Neural cell (in vitro differentiated cells): ENCODE results near the gene CCL28. TPM values are rescaled to one million over a fixed set of nuclear protein-coding genes. Genes with fewer than 3 reads are reported as not detected.

Experiments
- H2AFZ ChIP-seq: fragments of 200-600, 300-800 bp; sonication (generic), shearing (Covaris generic); 2 replicates; pipeline ENCODE4 v1.6.0; 2014; ENCODE audit warnings: low read depth, mild to moderate bottlenecking, antibody characterized with exemption, low read length, moderate library complexity
- H3F3A ChIP-seq: fragments of 200-600 bp; shearing (Covaris generic); 2 replicates; pipeline ENCODE4 v1.6.1; 2016; ENCODE audit warnings: mild to moderate bottlenecking, moderate library complexity, mixed read lengths, antibody characterized with exemption, low read length; ENCODE audit not compliant: insufficient read depth, poor library complexity, severe bottlenecking
- H3K27ac ChIP-seq: fragments of 200-600, 300-800 bp; sonication (generic), shearing (Covaris generic); 2 replicates; pipeline ENCODE4 v1.5.1; 2014; ENCODE audit warnings: mild to moderate bottlenecking, low read length, moderate library complexity
- H3K27me3 ChIP-seq: fragments of 300-800, 200-600 bp; sonication (generic), shearing (Covaris generic); 2 replicates; pipeline ENCODE4 v1.6.0; 2014; ENCODE audit warnings: mild to moderate bottlenecking, low read depth, low read length, moderate library complexity; ENCODE audit not compliant: insufficient read depth
- H3K36me3 ChIP-seq: fragments of 300-800, 200-600 bp; sonication (generic), shearing (Covaris generic); 2 replicates; pipeline ENCODE4 v1.5.1; 2014; ENCODE audit warnings: mild to moderate bottlenecking, antibody characterized with exemption, low read length, moderate library complexity; ENCODE audit not compliant: insufficient read depth
- H3K4me2 ChIP-seq: fragments of 300-800, 200-600 bp; sonication (generic), shearing (Covaris generic); 2 replicates; pipeline ENCODE4 v1.6.0; 2014; ENCODE audit warnings: mild to moderate bottlenecking, low read length
- H3K4me3 ChIP-seq: fragments of 300-800, 200-600 bp; sonication (generic), shearing (Covaris generic); 2 replicates; pipeline ENCODE4 v1.5.1; 2014; ENCODE audit warnings: mild to moderate bottlenecking, low read length, moderate library complexity
- H3K79me2 ChIP-seq: fragments of 200-600 bp; shearing (Covaris generic); replicated peaks from 2 replicates; pipeline ENCODE4 v1.6.0; 2014; ENCODE audit warnings: mild to moderate bottlenecking, low read length, moderate library complexity; ENCODE audit not compliant: insufficient read depth
- H3K9ac ChIP-seq: fragments of 300-800, 200-600 bp; sonication (generic), shearing (Covaris generic); 2 replicates; pipeline ENCODE4 v1.6.1; 2016; ENCODE audit warnings: mild to moderate bottlenecking, low read length, mixed read lengths
- H3K9me2 ChIP-seq: fragments of 200-600 bp; shearing (Covaris generic); 2 replicates; pipeline ENCODE4 v1.6.1; 2016; ENCODE audit warnings: mild to moderate bottlenecking, low read length, mixed read lengths; ENCODE audit not compliant: insufficient read depth
- H3K9me3 ChIP-seq: fragments of 200-600, 300-800 bp; sonication (generic), shearing (Covaris generic); 2 replicates; pipeline ENCODE4 v1.6.1; 2016; ENCODE audit warnings: mild to moderate bottlenecking, mixed run types, low read length, moderate library complexity, mixed read lengths
- H4K20me1 ChIP-seq: fragments of 200-600 bp; shearing (Covaris generic); 2 replicates; pipeline ENCODE4 v1.6.1; 2016; ENCODE audit warnings: mild to moderate bottlenecking, mixed run types; ENCODE audit not compliant: insufficient read depth
- CTCF ChIP-seq: fragments of 450-650 bp; IDR thresholded peaks from 2 replicates; pipeline ENCODE4 v1.5.1; 2014; ENCODE audit warnings: antibody characterized with exemption, mild to moderate bottlenecking, moderate library complexity; ENCODE audit not compliant: poor library complexity, severe bottlenecking
- EZH2 ChIP-seq: fragments of 200-600, 300-800 bp; shearing (Covaris generic), sonication (generic); IDR thresholded peaks from 2 replicates; pipeline ENCODE4 v1.6.1; 2014; ENCODE audit warnings: antibody characterized with exemption, low read length, borderline replicate concordance, mild to moderate bottlenecking; ENCODE audit not compliant: insufficient read depth, poor library complexity, severe bottlenecking
- POLR2AphosphoS5 ChIP-seq: IDR thresholded peaks from 2 replicates; pipeline ENCODE4 v1.6.1; 2012
- RAD21 ChIP-seq: fragments of 450-650 bp; conservative IDR thresholded peaks from 2 replicates; pipeline ENCODE4 v1.6.1; 2014; ENCODE audit warnings: antibody characterized with exemption, mild to moderate bottlenecking, moderate library complexity
- REST ChIP-seq: IDR thresholded peaks from 2 replicates; pipeline ENCODE4 v1.6.1; 2012; ENCODE audit warnings: borderline replicate concordance
- SMC3 ChIP-seq: fragments of 450-650 bp; conservative IDR thresholded peaks from 2 replicates; pipeline ENCODE4 v1.6.1; 2014; ENCODE audit warnings: antibody characterized with exemption, mild to moderate bottlenecking, moderate library complexity; ENCODE audit not compliant: poor library complexity
- TAF1 ChIP-seq: IDR thresholded peaks from 2 replicates; pipeline ENCODE4 v1.6.1; 2012; ENCODE audit warnings: low read depth
- polyA plus RNA-seq: library from polyadenylated mRNA; depleted of rRNA; stranded (reverse); fragments of >200 nt; gene quantifications from 2 replicates; pipeline ENCODE4 v1.2.3, GENCODE V29; 2014

CCL28 gene
- polyA plus RNA-seq, 1 donor from 2014 or later: not detected

GRCh38 chr5:43420241-43420640 is 8.1 kb upstream of the CCL28 start:
- H3K79me2 ChIP-seq: no peaks in the 10 kb centered on the region
- H3K4me2 ChIP-seq: no peak overlapping the region
- no peak overlapping the region for H3K27ac ChIP-seq
- no peak overlapping the region for H3K4me3 ChIP-seq
- no peaks in the 10 kb centered on the region for H3F3A ChIP-seq
- H3K9ac ChIP-seq: no peak overlapping the region
- no peak for TF ChIP-seq EZH2
- TF ChIP-seq RAD21: no peak
- no peak for TF ChIP-seq POLR2AphosphoS5
- TF ChIP-seq REST: no peak
- TF ChIP-seq SMC3: no peak
- no peak for TF ChIP-seq TAF1
- H3K27me3 ChIP-seq: no peaks in the 10 kb centered on the region
- H3K36me3 ChIP-seq: no peaks in the 10 kb centered on the region
- no peaks in the 10 kb centered on the region for H3K9me2 ChIP-seq
- H2AFZ ChIP-seq: no peak overlapping the region
- no peaks in the 10 kb centered on the region for H4K20me1 ChIP-seq
- no peaks in the 10 kb centered on the region for H3K9me3 ChIP-seq

GRCh38 chr5:43418561-43418960 is 6.4 kb upstream of the CCL28 start:
- H3K4me2 ChIP-seq: no peak overlapping the region

More at GRCh38 chr5:43418561-43418960, 6.4 kb upstream of the CCL28 start:
- no peak for TF ChIP-seq RAD21
- no peak for TF ChIP-seq POLR2AphosphoS5
- no peak for TF ChIP-seq CTCF
- TF ChIP-seq TAF1: no peak
- Histone ChIP-seq H3K9ac (no peak overlapping the region), H3K9me2 (no peaks in the 10 kb centered on the region), H2AFZ (no peak overlapping the region), H3K9me3 (no peaks in the 10 kb centered on the region), H4K20me1 (no peaks in the 10 kb centered on the region), H3K27me3 (no peaks in the 10 kb centered on the region), H3F3A (no peaks in the 10 kb centered on the region), H3K4me3 (no peak overlapping the region), H3K79me2 (no peaks in the 10 kb centered on the region), H3K36me3 (no peaks in the 10 kb centered on the region), H3K27ac (no peak overlapping the region)
